HepG2 (cell line): ENCODE data around the gene CTDSP1. TPM values are rescaled to one million over a fixed set of nuclear protein-coding genes. Genes with fewer than 3 reads are reported as not detected.

Experiments
- ARNT ChIP-seq: fragments of 450-650 bp; IDR thresholded peaks from 2 replicates; pipeline ENCODE4 v1.6.1; 2017
- BCLAF1 ChIP-seq: fragments of 450-650 bp; IDR thresholded peaks from 2 replicates; pipeline ENCODE4 v1.6.1; 2017; ENCODE audit warnings: mild to moderate bottlenecking
- CCDC6 ChIP-seq: sonication (generic); formaldehyde crosslinking; IDR thresholded peaks from 2 replicates; pipeline ENCODE4 v1.8.1; 2022; ENCODE audit warnings: mild to moderate bottlenecking, missing genetic modification reagents, moderate library complexity
- DRAP1 ChIP-seq: IDR thresholded peaks from 2 replicates; pipeline ENCODE4 v1.6.1; 2016; ENCODE audit warnings: missing genetic modification reagents, missing compliant biosample characterization
- ELK4 ChIP-seq: sonication (generic); formaldehyde crosslinking; IDR thresholded peaks from 2 replicates; pipeline ENCODE4 v1.9.0; 2021; ENCODE audit warnings: missing genetic modification reagents, borderline replicate concordance
- HDAC6 ChIP-seq: fragments of 200-600 bp; sonication (generic); IDR thresholded peaks from 2 replicates; pipeline ENCODE4 v1.7.0; 2017; ENCODE audit warnings: mild to moderate bottlenecking, antibody characterized with exemption, low read length, low read depth
- NFE2L2 ChIP-seq: fragments of 150-350 bp; IDR thresholded peaks from 2 replicates; pipeline ENCODE4 v1.6.1; 2014; ENCODE audit warnings: low read length
- PHB2 ChIP-seq: fragments of 450-650 bp; IDR thresholded peaks from 2 replicates; pipeline ENCODE4 v1.6.1; 2018; ENCODE audit not compliant: partially characterized antibody
- PRMT3 ChIP-seq: sonication (generic); formaldehyde crosslinking; IDR thresholded peaks from 2 replicates; pipeline ENCODE4 v1.8.1; 2022; ENCODE audit warnings: low read depth, mild to moderate bottlenecking, moderate library complexity, missing genetic modification reagents, borderline replicate concordance
- RORA ChIP-seq: sonication (generic); formaldehyde crosslinking; IDR thresholded peaks from 2 replicates; pipeline ENCODE4 v1.5.0; 2020; ENCODE audit warnings: mild to moderate bottlenecking, missing genetic modification reagents, moderate library complexity
- TARDBP ChIP-seq: sonication (generic); formaldehyde crosslinking; IDR thresholded peaks from 2 replicates; pipeline ENCODE4 v1.8.0; 2022; ENCODE audit warnings: mild to moderate bottlenecking, missing genetic modification reagents
- THAP9 ChIP-seq: sonication (generic); formaldehyde crosslinking; IDR thresholded peaks from 2 replicates; pipeline ENCODE4; 2020; ENCODE audit warnings: missing genetic modification reagents, mild to moderate bottlenecking, borderline replicate concordance
- TMF1 ChIP-seq: sonication (generic); formaldehyde crosslinking; IDR thresholded peaks from 2 replicates; pipeline ENCODE4 v1.8.1; 2022; ENCODE audit warnings: low read depth, missing genetic modification reagents
- ZBTB26 ChIP-seq: IDR thresholded peaks from 2 replicates; pipeline ENCODE4 v1.6.1; 2016; ENCODE audit warnings: missing compliant biosample characterization, missing genetic modification reagents, borderline replicate concordance
- ZBTB8A ChIP-seq: sonication (generic); formaldehyde crosslinking; IDR thresholded peaks from 2 replicates; pipeline ENCODE4 v1.4.0; 2020; ENCODE audit warnings: mild to moderate bottlenecking, low read depth, missing genetic modification reagents, borderline replicate concordance
- ZFYVE20 ChIP-seq: sonication (generic); formaldehyde crosslinking; IDR thresholded peaks from 2 replicates; pipeline ENCODE4 v1.8.0; 2023; ENCODE audit warnings: low read depth, mild to moderate bottlenecking, moderate library complexity, missing genetic modification reagents, borderline replicate concordance
- ZNF501 ChIP-seq: sonication (generic); formaldehyde crosslinking; IDR thresholded peaks from 2 replicates; pipeline ENCODE4 v1.5.1; 2020; ENCODE audit warnings: mild to moderate bottlenecking, moderate library complexity, missing genetic modification reagents
- ZNF552 ChIP-seq: sonication (generic); formaldehyde crosslinking; IDR thresholded peaks from 2 replicates; pipeline ENCODE4 v1.9.0; 2022; ENCODE audit warnings: missing genetic modification reagents, mild to moderate bottlenecking, borderline replicate concordance
- ZNF784 ChIP-seq: sonication (generic); formaldehyde crosslinking; IDR thresholded peaks from 2 replicates; pipeline ENCODE4 v1.5.1; 2020; ENCODE audit warnings: missing genetic modification reagents, mild to moderate bottlenecking, borderline replicate concordance
- polyA plus RNA-seq, 8 experiments: library from polyadenylated mRNA; depleted of rRNA in 3 of 8; stranded (reverse) in 7 of 8; unstranded in 1 of 8; fragments of >200 nt; fragmentation: Illumina TruSeq in 4 of 8; extraction: Trizol in 4 of 8; gene quantifications; 2 replicates each; pipeline versions ENCODE4 v1.2.1 to v1.2.3, GENCODE V29; 2011 to 2016; ENCODE audit warnings: low read depth in 4 of 8, missing spikeins in 1 of 8, mixed read lengths in 1 of 8; ENCODE audit not compliant: insufficient read depth in 1 of 8
- total RNA-seq, 5 experiments: library from RNA; depleted of rRNA; stranded (reverse); fragments of >200 nt; fragmentation: Illumina TruSeq; extraction: Trizol; gene quantifications; 2 replicates each; pipeline ENCODE4 v1.2.3, GENCODE V29; 2016; ENCODE audit warnings: low read depth in 1 of 5

CTDSP1 gene
- total and polyA plus RNA-seq, 2 of the 13 experiments (the other 11 are each of a cell fraction or from before 2014, with no cell fraction given): 91.0 to 268 TPM

- TF ChIP-seq BCLAF1 (no peak), ZFYVE20 (CRISPR knock-in tag) (no peak), TMF1 (CRISPR knock-in tag) (no peak; the same call in none of the 2 replicates), CCDC6 (CRISPR knock-in tag) (peak; percentile 90), PRMT3 (no peak), ZBTB8A (peak; percentile 78; the same call in 1 of the 2 replicates), TARDBP (peak; percentile 86), ZBTB26 (CRISPR knock-in tag) (peak; percentile 83), HDAC6 (no peak), DRAP1 (CRISPR knock-in tag) (peak; percentile 84; the same call in 1 of the 2 replicates), THAP9 (CRISPR knock-in tag) (peak; percentile 75; the same call in 1 of the 2 replicates), NFE2L2 (no peak), ZNF552 (CRISPR knock-in tag) (no peak), ZNF501 (CRISPR knock-in tag) (peak; percentile 98), PHB2 (no peak), ARNT (no peak), ZNF784 (no peak), ELK4 (CRISPR knock-in tag) (no peak), RORA (CRISPR knock-in tag) (no peak)
Measured at GRCh38 chr2:218395826-218396687, 3.6 kb upstream of the CTDSP1 start (continued).
